HT1080 (cell line): ENCODE results near the gene PRELID1. TPM values are rescaled to one million over a fixed set of nuclear protein-coding genes. Genes with fewer than 3 reads are reported as not detected.
"Not testable (repeated sequence)": the region's sequence is repeated elsewhere in the genome, so short reads cannot be mapped to it uniquely, and the experiment has no call there.

Experiments
- DNase-seq: peaks from one replicate; pipeline ENCODE4 v3.0.0-alpha.2; 2015; ENCODE audit warnings: low read depth
- total RNA-seq: library from RNA; depleted of rRNA; stranded (reverse); fragments of >200 nt; shearing (Covaris generic); gene quantifications from 2 replicates; pipeline ENCODE4 v1.2.3, GENCODE V29; 2014

PRELID1 gene
- total RNA-seq, 1 experiment from 2014 or later, result 633 TPM

GRCh38 chr5:177334781-177335700, 31.4 kb downstream of the PRELID1 start:
- no peak for DNase-seq

- DNase-seq, result no peak
Measured at GRCh38 chr5:177335701-177336065, 32.1 kb downstream of the PRELID1 start.

- DNase-seq, result peak; percentile 49
Measured at GRCh38 chr5:177336112-177336511, 32.5 kb downstream of the PRELID1 start.

GRCh38 chr5:177336603-177337494, 33.2 kb downstream of the PRELID1 start:
- DNase-seq, result no peak

- no peak for DNase-seq
Measured at GRCh38 chr5:177338251-177339106, 34.9 kb downstream of the PRELID1 start.

GRCh38 chr5:177339107-177339638, 35.6 kb downstream of the PRELID1 start:
- no peak for DNase-seq

- not testable (repeated sequence) for DNase-seq
Measured at GRCh38 chr5:177343000-177343399, 39.4 kb downstream of the PRELID1 start.

- no peak for DNase-seq
Measured at GRCh38 chr5:177343777-177344176, 40.2 kb downstream of the PRELID1 start.

GRCh38 chr5:177344891-177345290, 41.3 kb downstream of the PRELID1 start:
- no peak for DNase-seq

- no peak for DNase-seq
Measured at GRCh38 chr5:177346820-177347219, 43.2 kb downstream of the PRELID1 start.

- no peak for DNase-seq
Measured at GRCh38 chr5:177347699-177348098, 44.1 kb downstream of the PRELID1 start.

- no peak for DNase-seq
Measured at GRCh38 chr5:177349362-177349647, 45.7 kb downstream of the PRELID1 start.

- DNase-seq, result no peak
Measured at GRCh38 chr5:177349762-177350161, 46.2 kb downstream of the PRELID1 start.

GRCh38 chr5:177350776-177351391, 47.3 kb downstream of the PRELID1 start:
- no peak for DNase-seq

- peak; percentile 96 for DNase-seq
Measured at GRCh38 chr5:177351392-177352329, 48.1 kb downstream of the PRELID1 start, which contains the start of gene LMAN2. Gene LMAN2 (minus strand): TSS chr5:177351668. CDS start chr5:177351647, 21 bp downstream.

GRCh38 chr5:177353093-177353492, 49.5 kb downstream of the PRELID1 start:
- DNase-seq, result no peak

- no peak for DNase-seq
Measured at GRCh38 chr5:177354256-177354655, 50.7 kb downstream of the PRELID1 start.

- no peak for DNase-seq
Measured at GRCh38 chr5:177354711-177355110, 51.1 kb downstream of the PRELID1 start.

- DNase-seq, result no peak
Measured at GRCh38 chr5:177355162-177355867, 51.7 kb downstream of the PRELID1 start.
